Measurements from ENCODE around the gene APRT.
"Not testable (repeated sequence)": the region's sequence is repeated elsewhere in the genome, so short reads cannot be mapped to it uniquely, and the experiment has no call there.

Gene APRT

DNA sequence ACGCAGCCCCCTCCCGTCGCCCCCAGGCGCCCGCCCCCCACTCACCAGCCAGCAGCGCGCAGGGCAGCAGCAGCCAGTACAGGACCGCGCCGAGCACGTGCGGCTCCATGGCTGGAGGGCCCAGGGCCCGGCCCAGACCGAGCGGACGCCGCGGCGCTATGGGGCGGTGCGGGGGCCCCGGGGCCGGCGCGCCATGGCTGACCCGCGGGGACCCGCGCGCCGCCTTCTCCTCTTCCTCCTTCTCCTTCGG is 26.9 kb downstream of the APRT start:
- DNase-seq = no peak

DNA sequence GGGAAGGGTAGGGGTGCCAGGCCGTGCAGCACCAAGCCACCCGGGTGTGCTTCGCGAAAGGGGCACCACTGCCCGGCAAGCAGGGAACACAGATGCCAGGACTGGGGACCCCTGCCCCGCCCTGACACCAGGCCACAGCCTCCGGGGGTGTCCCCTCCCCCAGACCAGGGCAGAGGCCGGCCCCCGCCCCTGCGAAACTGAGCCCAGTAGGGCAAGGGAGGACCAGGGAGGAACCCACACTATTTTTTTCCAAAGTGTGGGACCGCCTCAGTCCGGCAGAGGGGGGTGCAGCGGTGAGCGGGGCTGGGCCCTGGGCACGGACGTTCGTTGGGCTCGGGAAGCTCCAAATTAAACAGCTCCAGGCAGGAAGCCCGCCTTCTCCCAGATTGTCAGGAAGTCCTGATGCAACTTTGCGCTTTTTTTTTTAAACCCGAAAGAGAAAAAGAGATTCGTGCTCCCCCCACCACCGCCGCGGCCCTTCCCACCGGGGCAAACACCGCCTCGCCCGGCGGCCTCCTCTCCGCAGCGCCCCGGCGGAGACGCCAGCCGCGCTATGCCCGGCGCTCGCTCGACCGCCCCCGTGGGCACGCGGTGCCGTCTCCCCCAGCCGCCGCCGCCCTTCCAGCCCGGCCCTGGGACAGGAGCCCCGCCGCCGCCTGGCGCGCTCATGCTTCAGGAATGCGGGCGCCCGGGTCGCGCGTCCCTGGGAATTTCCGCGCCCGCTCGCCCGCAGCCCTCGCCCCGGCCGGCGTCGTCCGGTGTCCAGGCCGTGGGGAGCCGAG is 27.5 kb downstream of the APRT start:
- DNase-seq = no peak

- DNase-seq = no peak
Observed at GRCh38 chr16:88783391-88784073, 28.2 kb downstream of the APRT start.

DNA sequence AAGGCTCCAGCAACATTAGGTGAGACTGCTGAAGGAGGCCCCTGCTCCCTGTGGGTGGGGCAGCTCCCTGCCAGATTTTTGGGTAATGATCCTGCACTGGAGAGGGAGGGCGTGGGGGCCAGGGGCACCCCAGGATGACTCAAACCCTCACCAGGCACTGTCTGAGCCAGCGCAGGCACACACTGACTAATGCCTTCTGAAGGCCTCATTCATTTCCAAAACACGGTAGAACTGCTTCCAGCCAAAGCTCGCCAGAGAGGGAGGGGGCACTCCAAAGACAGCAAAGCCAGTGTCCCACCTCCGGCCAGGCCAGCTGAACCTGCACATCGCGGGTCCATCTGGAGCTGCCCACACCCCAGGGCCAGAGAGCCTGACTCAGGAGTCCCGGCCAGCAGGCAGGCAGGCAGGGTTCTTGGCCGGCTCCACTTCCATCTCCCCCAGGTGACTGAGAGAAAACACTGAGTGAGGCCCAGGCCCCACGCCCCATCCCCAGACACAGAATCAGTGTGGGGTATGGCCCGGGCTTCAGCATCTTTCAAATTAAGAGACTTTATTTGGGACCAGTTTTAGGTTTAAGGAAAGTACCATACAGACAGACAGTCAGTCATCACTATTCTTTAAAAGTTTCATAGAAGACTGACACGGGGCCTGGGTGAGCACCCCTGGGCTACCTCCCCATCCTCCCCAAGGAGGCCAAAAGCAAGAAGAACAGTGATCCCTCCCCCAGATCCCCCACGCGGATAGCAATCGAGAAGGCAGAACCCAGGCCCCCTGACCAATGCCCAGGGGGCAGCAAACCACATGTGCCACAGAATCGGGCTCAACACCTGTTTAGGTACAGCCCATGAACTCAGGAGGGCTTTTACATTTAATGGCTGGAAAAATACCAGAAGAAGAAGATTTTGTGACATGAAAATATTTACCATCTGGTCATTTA is 29.0 kb downstream of the APRT start:
- no peak for DNase-seq

DNA sequence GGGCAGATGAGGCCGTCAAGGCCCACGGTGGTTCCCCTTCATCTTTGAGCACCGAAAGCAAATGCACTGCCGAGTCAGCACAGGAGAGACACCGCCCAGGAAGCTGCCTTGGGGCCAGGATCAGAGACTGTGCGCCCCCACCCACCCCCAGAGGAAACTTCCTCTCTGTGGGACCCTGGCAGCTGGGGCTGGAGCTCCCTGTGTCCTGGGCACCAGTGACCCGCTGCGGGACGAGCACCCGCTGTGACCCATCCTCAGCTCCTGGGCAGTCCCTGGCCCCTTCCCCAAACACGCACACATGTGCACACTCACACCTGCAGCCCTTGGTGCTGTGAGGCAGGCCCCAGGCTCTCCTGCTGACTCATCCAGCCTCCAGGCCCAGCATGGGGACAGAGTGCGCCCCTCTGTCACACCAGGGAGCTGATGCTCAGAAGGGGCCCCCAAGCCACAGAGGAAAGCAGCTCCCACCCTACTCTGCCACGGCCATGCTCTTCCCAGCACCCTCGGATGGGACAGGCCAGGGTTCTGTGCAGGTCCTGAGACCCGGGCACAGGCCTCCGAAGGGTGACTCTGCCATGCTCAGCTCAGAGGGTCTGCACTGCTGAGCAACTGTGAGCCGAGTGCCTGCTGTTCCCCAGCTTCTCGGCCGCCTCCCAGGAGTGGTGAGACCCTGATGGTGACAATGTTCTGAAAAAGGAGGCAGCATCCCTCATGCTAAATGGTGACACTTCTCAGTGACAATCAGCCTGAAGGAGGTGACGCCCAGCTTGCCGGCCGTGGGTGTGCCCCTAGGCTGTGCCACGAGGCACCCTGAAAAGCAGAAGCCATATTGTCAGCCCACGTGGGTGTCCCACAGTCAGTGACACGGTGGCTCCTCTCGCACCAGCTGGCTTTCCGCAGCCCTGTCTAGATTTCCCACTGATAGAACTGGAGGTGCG is 30.3 kb downstream of the APRT start:
- no peak for DNase-seq

DNA sequence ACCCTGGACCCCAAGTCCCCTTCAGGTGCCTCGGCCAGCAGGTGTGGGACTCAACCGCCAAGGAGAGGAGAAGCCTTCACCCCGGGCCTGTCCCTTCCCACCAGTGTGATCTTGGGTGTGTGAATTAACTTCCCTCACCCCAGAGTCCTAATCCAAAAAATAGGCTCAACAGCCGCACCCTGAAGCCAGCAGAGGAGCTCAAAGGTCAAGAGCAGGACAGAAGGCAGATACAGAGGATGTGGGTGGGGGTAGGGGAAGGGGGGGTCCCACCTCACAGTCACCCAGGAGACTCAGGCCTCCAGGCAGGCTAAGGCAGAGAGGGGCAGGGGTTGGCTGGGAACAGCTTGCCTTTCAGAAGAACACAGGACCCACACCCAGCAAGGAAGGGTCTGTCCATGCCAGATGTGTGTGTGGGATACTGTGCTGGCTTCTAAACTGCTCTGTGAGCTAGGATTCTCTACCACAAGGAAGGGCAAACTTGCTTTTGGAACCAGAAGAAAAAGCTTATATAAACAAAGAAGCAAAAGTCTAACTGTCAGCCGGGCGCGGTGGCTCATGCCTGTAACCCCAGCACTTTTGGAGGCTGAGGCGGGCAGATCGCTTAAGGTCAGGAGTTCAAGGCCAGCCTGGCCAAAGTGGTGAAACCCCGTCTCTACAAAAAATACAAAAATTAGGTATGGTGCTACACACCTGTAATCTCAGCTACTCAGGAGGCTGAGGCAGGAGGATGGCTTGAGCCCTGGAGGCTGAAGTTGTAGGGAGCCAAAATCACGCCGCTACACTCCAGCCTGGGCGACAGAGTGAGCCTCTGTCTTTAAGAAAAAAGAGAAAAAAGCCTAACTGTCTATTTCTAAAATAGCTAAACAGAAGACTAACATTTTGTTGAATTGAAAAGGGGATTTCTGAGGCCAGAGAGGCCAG is 31.3 kb downstream of the APRT start:
- DNase-seq = no peak

- no peak for DNase-seq
Observed at GRCh38 chr16:88779406-88780141, 32.2 kb downstream of the APRT start.

DNA sequence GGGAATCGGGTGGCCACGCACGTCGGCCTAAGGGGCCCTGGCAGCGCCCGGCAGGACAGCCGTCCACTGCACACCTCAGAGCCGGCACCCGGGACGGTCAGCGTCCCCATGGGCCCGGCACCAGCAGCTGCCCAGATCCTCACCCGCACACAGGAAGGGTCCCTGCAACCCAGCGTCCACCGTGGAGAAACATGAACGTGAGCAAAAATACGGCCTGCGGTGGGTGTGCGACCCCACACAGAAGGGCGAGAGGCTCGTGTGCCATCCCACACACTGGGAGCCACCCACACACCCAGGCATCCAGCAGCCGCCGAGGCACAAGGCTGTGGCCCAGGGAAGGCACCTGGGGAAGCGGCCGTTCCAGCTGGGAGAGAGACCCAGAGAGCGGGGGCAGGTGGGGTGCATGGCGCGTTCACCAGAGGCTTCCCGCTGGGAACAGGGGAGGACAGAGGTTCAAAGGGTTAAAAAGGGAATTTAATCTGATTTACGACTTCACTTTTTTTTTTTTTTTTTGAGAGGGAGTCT is 33.1 kb downstream of the APRT start:
- no peak for DNase-seq

DNA sequence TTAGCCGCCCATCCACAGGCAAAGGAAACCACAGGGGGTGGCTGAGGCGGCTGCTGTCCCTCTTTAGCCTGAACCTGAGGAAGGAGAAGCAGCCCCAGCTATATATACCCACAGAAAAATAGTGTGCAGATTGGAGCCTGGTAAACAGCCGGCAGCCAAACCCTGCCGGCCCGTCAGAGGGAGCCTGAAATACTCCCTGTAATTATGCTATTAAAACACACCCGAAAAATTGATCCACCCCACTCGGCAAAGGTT is 33.5 kb downstream of the APRT start:
- no peak for DNase-seq

DNA sequence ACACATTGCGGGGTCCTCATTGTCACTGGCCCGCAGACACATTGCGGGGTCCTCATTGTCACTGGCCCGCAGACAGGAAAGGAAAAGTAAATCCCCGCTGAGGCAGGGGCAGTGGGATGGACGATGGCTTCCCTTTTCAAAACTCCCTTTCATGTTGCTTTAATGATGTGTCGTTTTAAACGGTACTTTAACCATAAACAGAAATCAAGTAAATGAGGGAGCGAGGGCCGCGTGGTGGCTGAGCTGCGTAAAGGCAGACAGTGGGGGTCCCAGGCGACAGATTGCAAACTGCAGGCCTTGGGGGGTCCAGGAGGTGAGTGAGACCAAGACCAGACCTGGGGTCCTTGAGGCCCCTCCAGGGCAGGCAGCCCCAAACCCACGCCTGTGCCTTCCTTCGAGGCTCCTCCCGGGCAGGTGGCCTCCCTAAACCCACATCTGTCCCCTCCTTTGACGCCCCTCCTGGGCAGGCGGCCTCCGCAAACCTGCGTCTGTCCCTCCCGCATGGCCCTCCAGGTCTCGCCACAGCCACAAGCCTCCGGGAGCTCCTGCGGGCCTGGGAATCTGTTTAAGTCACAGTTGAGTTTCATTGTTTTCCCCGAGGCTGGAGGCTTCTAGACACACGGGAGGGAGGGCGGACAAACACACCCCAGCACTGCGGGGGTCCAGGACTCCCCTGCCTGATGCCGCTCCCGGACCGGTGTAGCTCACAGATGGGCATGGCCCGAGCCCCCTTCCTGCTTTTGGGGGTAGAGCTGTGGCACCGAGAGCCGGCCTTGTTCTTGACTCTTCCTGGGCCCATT is 34.1 kb downstream of the APRT start:
- no peak for DNase-seq

GRCh38 chr16:88775825-88776224 is 35.9 kb downstream of the APRT start:
- no peak for DNase-seq

GRCh38 chr16:88774544-88775393 is 37.0 kb downstream of the APRT start:
- no peak for DNase-seq

DNA sequence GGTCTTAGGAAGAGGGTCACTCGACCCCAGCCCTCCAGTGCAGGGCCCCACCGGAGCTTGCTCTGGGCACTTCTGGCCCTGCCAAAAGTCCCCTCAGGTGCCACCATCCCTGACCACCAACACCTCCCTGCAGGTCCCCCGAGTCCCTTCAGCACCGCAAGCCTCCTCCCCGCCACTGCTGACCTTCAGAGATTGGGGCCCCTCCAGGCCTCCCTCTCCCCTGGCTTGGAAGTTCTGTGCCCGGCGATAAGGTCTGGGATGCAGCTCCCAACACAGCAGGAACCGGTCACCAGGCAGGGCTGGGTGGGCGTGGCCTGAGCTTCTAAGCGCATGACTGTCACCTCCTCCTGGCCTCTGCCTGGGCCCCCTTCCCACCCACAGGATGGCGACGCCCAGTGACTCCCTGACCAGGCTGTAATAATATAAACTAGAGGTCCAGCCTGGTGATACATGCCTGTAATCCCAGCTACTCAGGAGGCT is 37.9 kb downstream of the APRT start:
- no peak for DNase-seq

- no peak for DNase-seq
Observed at GRCh38 chr16:88772871-88773811, 38.6 kb downstream of the APRT start.

DNA sequence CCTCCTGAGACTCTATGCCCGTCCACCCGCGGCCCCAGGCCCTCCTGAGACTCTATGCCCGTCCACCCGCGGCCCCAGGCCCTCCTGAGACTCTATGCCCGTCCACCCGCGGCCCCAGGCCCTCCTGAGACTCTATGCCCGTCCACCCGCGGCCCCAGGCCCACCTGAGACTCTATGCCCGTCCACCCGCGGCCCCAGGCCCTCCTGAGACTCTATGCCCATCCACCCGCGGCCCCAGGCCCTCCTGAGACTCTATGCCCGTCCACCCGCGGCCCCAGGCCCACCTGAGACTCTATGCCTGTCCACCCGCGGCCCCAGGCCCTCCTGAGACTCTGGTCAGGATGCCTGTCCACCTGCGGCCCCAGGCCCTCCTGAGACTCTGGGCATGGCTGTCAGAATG is 39.9 kb downstream of the APRT start:
- not testable (repeated sequence) for DNase-seq

- no peak for DNase-seq
Observed at GRCh38 chr16:88771294-88771772, 40.4 kb downstream of the APRT start.
